ENCODE data around the gene ENTREP1.

- TF ChIP-seq, protein P1, sequence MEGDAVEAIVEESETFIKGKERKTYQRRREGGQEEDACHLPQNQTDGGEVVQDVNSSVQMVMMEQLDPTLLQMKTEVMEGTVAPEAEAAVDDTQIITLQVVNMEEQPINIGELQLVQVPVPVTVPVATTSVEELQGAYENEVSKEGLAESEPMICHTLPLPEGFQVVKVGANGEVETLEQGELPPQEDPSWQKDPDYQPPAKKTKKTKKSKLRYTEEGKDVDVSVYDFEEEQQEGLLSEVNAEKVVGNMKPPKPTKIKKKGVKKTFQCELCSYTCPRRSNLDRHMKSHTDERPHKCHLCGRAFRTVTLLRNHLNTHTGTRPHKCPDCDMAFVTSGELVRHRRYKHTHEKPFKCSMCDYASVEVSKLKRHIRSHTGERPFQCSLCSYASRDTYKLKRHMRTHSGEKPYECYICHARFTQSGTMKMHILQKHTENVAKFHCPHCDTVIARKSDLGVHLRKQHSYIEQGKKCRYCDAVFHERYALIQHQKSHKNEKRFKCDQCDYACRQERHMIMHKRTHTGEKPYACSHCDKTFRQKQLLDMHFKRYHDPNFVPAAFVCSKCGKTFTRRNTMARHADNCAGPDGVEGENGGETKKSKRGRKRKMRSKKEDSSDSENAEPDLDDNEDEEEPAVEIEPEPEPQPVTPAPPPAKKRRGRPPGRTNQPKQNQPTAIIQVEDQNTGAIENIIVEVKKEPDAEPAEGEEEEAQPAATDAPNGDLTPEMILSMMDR (IDR thresholded peaks at IDR 0.05), result peak; percentile 79
- TF ChIP-seq EZH2 (IDR thresholded peaks at IDR 0.05) (no peak), EZH2phosphoT487 (IDR thresholded peaks at IDR 0.05) (no peak)
Observed at GRCh38 chr9:69421908-69422801, 97.1 kb downstream of the ENTREP1 start.

All from neural progenitor cell (in vitro differentiated cells).